Measurements from ENCODE around the gene MACROD2.

DNA sequence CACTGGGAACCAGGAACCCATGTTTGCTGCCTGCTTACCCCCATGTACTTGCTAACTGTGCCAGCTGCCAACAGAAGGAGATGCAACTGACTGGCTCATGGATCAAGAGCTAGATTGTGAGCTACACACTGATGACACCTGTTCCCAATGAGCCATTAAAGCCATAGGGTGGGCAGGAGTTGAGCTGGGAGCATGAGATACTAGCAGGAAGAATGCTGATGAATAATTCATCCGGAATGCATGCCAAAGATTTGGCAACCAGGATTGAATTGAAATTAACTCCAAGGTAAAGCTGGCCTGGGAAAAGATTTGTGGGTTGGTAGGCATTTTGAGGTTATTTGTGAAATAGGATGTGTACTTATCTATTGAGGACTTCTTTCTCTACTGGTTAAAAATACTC is 1946.8 kb downstream of the MACROD2 start:
- TF ChIP-seq, protein P1, sequence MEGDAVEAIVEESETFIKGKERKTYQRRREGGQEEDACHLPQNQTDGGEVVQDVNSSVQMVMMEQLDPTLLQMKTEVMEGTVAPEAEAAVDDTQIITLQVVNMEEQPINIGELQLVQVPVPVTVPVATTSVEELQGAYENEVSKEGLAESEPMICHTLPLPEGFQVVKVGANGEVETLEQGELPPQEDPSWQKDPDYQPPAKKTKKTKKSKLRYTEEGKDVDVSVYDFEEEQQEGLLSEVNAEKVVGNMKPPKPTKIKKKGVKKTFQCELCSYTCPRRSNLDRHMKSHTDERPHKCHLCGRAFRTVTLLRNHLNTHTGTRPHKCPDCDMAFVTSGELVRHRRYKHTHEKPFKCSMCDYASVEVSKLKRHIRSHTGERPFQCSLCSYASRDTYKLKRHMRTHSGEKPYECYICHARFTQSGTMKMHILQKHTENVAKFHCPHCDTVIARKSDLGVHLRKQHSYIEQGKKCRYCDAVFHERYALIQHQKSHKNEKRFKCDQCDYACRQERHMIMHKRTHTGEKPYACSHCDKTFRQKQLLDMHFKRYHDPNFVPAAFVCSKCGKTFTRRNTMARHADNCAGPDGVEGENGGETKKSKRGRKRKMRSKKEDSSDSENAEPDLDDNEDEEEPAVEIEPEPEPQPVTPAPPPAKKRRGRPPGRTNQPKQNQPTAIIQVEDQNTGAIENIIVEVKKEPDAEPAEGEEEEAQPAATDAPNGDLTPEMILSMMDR (IDR thresholded peaks at IDR 0.05) = no peak
- TF ChIP-seq POLR2A (IDR thresholded peaks at IDR 0.05) = no peak
